AG09319 (cell line): ENCODE measurements around the gene MAOB.
"Not testable (repeated sequence)": the region's sequence is repeated elsewhere in the genome, so short reads cannot be mapped to it uniquely, and the experiment has no call there.

ENCODE experiments used
- DNase-seq: peaks from one replicate; pipeline ENCODE4 v3.0.0-alpha.2; 2010; ENCODE audit warnings: low read depth; ENCODE audit errors: extremely low read depth
- CTCF ChIP-seq: IDR thresholded peaks from 2 replicates; pipeline ENCODE4 v1.5.1; 2011; ENCODE audit warnings: low read depth, mild to moderate bottlenecking, inconsistent platforms, low read length, moderate library complexity

MAOB gene

GRCh38 chrX:43882294-43882681 is at the start of gene MAOB:
Gene MAOB (minus strand): TSS chrX:43882450. CDS start chrX:43882299, 151 bp downstream.
- no peak for TF ChIP-seq CTCF
- no peak for DNase-seq

DNA sequence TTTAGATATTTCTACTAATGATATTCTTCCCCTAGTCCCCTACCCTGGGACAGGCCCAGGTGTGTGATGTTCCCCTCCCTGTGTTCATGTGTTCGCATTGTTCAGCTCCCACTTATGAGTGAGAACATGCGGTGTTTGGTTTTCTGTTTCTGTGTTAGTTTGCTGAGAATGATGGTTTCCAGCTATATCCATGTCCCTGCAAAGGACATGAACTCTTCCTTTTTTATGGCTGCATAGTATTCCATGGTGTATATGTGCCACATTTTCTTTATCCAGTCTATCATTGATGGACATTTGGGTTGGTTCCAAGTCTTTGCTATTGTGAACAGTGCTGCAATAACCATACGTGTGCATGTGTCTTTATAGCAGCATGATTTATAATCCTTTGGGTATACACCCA is 39.8 kb upstream of the MAOB start:
- not testable (repeated sequence) for DNase-seq

- not testable (repeated sequence) for DNase-seq
Observed at GRCh38 chrX:43910772-43911171, 28.5 kb upstream of the MAOB start.

- TF ChIP-seq CTCF, result no peak
- DNase-seq, result no peak
Observed at GRCh38 chrX:43910012-43910411, 27.8 kb upstream of the MAOB start.

DNA sequence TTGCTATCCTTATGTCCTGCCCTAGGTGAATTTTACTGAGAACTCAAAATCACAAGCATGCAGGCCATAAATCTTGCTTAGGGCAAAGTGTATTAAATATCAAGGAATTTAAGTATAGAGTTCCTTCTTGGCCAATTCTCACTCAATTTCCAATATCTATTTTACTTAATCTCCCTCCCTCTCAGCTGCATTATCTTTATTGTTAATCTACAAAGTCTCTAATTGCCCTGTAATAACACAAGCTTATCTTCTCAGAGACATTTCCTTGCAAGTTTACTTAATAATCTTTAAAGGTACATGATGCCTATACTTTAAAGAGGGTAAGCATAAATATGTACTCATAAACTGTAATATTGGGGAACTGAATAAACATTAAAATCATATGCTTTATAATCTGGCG is 26.9 kb upstream of the MAOB start:
- DNase-seq, result no peak
- no peak for TF ChIP-seq CTCF

DNA sequence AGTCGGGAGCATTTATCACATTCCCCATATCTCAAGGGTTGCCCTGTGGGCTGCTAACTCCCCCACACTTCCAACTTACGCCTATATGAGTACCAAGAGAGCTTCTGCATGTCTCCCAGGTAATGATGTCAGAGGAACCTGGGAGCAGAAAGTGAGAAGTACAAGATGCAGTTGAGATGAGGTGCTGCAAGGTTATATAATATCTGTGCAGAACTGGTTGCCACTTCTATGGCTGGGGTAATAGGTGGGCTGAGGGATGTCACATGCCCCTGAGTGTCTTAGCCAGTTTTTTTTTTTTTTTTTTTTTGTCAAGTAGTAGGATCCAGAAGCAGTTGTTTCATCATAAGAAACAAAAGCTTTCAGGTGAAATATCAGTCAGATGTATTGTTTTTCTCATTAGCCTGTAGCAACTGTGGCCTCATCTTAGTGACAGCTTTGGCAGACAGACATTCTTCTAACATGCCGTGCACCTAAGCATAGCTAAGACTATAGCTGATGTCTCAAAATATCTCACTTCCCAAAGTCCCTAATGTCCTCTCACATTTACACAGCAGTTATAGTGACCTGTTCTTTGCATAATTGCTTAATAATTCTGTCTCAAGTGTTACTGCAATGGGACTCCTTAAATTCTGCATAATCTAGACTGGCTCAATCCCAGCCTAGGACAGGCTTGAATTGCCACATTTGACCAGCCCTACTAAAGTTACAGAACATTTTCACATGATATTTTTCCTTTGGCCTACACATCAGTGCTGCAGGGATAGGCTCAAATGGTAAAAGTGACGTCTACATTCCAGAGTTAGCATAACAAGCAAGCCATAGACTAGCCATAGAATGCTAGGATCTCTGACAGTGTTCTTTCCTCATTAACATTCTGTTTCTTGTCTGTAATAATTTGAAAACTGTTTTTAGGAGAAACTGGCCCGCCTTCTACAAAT is 17.9 kb upstream of the MAOB start:
- TF ChIP-seq CTCF, result no peak
- no peak for DNase-seq

- TF ChIP-seq CTCF, result no peak
- no peak for DNase-seq
Observed at GRCh38 chrX:43898406-43899035, 16.3 kb upstream of the MAOB start.

- no peak for TF ChIP-seq CTCF
- DNase-seq, result no peak
Observed at GRCh38 chrX:43897290-43897689, 15.0 kb upstream of the MAOB start.
